HepG2 (cell line): Measurements from ENCODE around the gene GADD45GIP1. TPM values are rescaled to one million over a fixed set of nuclear protein-coding genes. Genes with fewer than 3 reads are reported as not detected.

Experiments used
- ATAC-seq: fragments of 200-7000 bp; cut with Tn5 transposase; 3 replicates; pipeline ENCODE4 v1.9.1; 2020; ENCODE audit warnings: mild to moderate bottlenecking, moderate library complexity
- BruUV-seq: library from RNA; stranded (reverse); fragments of 400-500 nt; replicated peaks from 2 replicates; lab custom pipeline; 2021; lab: Mats Ljungman, UMichigan
- CTCF ChIA-PET: fragments of 300-600 bp; formaldehyde crosslinking; extraction: SDS; loops from one replicate; lab custom pipeline; 2021; ENCODE audit warnings: low total read pairs, inconsistent platforms, low intra/inter-chr PET ratio; lab: Yijun Ruan, JAX
- POLR2A ChIA-PET: fragments of 350-600 bp; sonication (Branson Sonifier 250); formaldehyde crosslinking; loops from one replicate; lab custom pipeline; 2020; ENCODE audit warnings: antibody characterized with exemption, inconsistent platforms; lab: Yijun Ruan, JAX
- DNase-seq: peaks from one replicate; pipeline ENCODE4 v3.0.0-alpha.2; 2015; ENCODE audit warnings: low spot score
- FAIRE-seq: peaks from 3 replicates; lab custom pipeline; 2011; peaks lifted over from hg19 to GRCh38; lab: Jason Lieb, UNC
- H2AFZ ChIP-seq: one replicate; pipeline ENCODE4 v1.6.1; 2011; ENCODE audit warnings: low read length, inconsistent platforms
- H3K27ac ChIP-seq: fragments of 300-600 bp; 3 replicates; pipeline ENCODE4 v1.8.0; 2011; ENCODE audit warnings: mixed run types, mild to moderate bottlenecking, mixed read lengths, low read length, inconsistent platforms; ENCODE audit not compliant: insufficient read depth; ENCODE audit errors: extremely low read length
- H3K27me3 ChIP-seq, 2 experiments: fragments of 200-600 bp in 1 of 2; 2 replicates in 1 of 2; 3 replicates in 1 of 2; pipeline versions ENCODE4 v1.6.0 to v1.8.0; 2011; ENCODE audit warnings: low read length in 2 of 2, mild to moderate bottlenecking in 2 of 2, moderate library complexity in 2 of 2, inconsistent platforms in 1 of 2; ENCODE audit not compliant: insufficient read depth in 2 of 2, control insufficient read depth in 1 of 2
- H3K36me3 ChIP-seq, 2 experiments: fragments of 200-600 bp in 1 of 2; replicated peaks in 1 of 2; 2 replicates in 1 of 2; 3 replicates in 1 of 2; pipeline versions ENCODE4 v1.5.1 to v1.8.0; 2011; ENCODE audit warnings: low read length in 2 of 2, inconsistent platforms in 1 of 2; ENCODE audit not compliant: insufficient read depth in 2 of 2, control insufficient read depth in 1 of 2
- H3K4me1 ChIP-seq: 2 replicates; pipeline ENCODE4 v1.5.1; 2012; ENCODE audit warnings: low read length, inconsistent platforms; ENCODE audit not compliant: insufficient read depth
- H3K4me2 ChIP-seq: 2 replicates; pipeline ENCODE4 v1.6.0; 2011; ENCODE audit warnings: low read depth, low read length, inconsistent platforms
- H3K4me3 ChIP-seq, 3 experiments: fragments of 200-600 bp in 1 of 3; sonication (generic), shearing (Covaris generic) in 1 of 3; replicated peaks in 1 of 3; 2 replicates each; pipeline ENCODE4 v1.5.1; 2011 to 2016; ENCODE audit warnings: low read length in 3 of 3, inconsistent platforms in 2 of 3, low read depth in 2 of 3, mild to moderate bottlenecking in 2 of 3, control low read depth in 1 of 3, mixed read lengths in 1 of 3; ENCODE audit not compliant: insufficient read depth in 1 of 3
- H3K79me2 ChIP-seq: one replicate; pipeline ENCODE4 v1.6.1; 2011; ENCODE audit warnings: low read length, inconsistent platforms; ENCODE audit not compliant: insufficient read depth
- H3K9ac ChIP-seq: 2 replicates; pipeline ENCODE4 v1.6.0; 2011; ENCODE audit warnings: mild to moderate bottlenecking, low read depth, low read length, inconsistent platforms; ENCODE audit not compliant: insufficient read depth
- H3K9me3 ChIP-seq: 2 replicates; pipeline ENCODE4 v1.5.1; 2012; ENCODE audit warnings: mild to moderate bottlenecking, low read length
- H4K20me1 ChIP-seq: 2 replicates; pipeline ENCODE4 v1.6.0; 2011; ENCODE audit warnings: inconsistent platforms, mild to moderate bottlenecking, low read length, moderate library complexity; ENCODE audit not compliant: insufficient read depth
- AGO2 ChIP-seq: fragments of 200-400 bp; formaldehyde crosslinking; optimal IDR thresholded peaks from 2 replicates; pipeline ENCODE3; 2017; ENCODE audit warnings: mild to moderate bottlenecking, low read depth, low read length, moderate library complexity
- BRD4 ChIP-seq: sonication (generic); formaldehyde crosslinking; IDR thresholded peaks from 2 replicates; pipeline ENCODE4 v1.4.0; 2020; ENCODE audit warnings: missing genetic modification reagents
- NR2F6 ChIP-seq, 2 experiments: IDR thresholded peaks; 2 replicates each; pipeline ENCODE4 v1.6.1; 2016; ENCODE audit warnings: antibody characterized with exemption in 1 of 2, mild to moderate bottlenecking in 1 of 2
- SNAPC4 ChIP-seq: sonication (generic); formaldehyde crosslinking; IDR thresholded peaks from 2 replicates; pipeline ENCODE4 v1.4.0; 2020; ENCODE audit warnings: mild to moderate bottlenecking, missing genetic modification reagents
- ZNF501 ChIP-seq: sonication (generic); formaldehyde crosslinking; IDR thresholded peaks from 2 replicates; pipeline ENCODE4 v1.5.1; 2020; ENCODE audit warnings: mild to moderate bottlenecking, moderate library complexity, missing genetic modification reagents
- ZNF564 ChIP-seq: sonication (generic); formaldehyde crosslinking; IDR thresholded peaks from 2 replicates; pipeline ENCODE4 v1.8.1; 2023; ENCODE audit warnings: mild to moderate bottlenecking, missing genetic modification reagents
- WGBS: methylation state at CpG from one replicate; pipeline ENCODE4 v1.1.6; 2017; ENCODE audit warnings: low lambda C conversion rate; 5-methylcytosine and 5-hydroxymethylcytosine counted together
- in situ Hi-C: cut with HindIII; loops from 2 replicates; pipeline ENCODE4 v1.10.0; 2017; ENCODE audit warnings: low pct_unique_long_range_greater_than_20kb; ENCODE audit not compliant: extremely low pct_ligation_motif_present
- intact Hi-C: fragments of 100-400 bp; cut with micrococcal nuclease; formaldehyde crosslinking; loops from one replicate; pipeline ENCODE4 v1.10.0; 2022; ENCODE audit not compliant: unreplicated experiment
- polyA plus RNA-seq, 8 experiments: library from polyadenylated mRNA; depleted of rRNA in 3 of 8; stranded (reverse) in 7 of 8; unstranded in 1 of 8; fragments of >200 nt; fragmentation: Illumina TruSeq in 4 of 8; extraction: Trizol in 4 of 8; gene quantifications; 2 replicates each; pipeline versions ENCODE4 v1.2.1 to v1.2.3, GENCODE V29; 2011 to 2016; ENCODE audit warnings: low read depth in 4 of 8, missing spikeins in 1 of 8, mixed read lengths in 1 of 8; ENCODE audit not compliant: insufficient read depth in 1 of 8
- total RNA-seq, 5 experiments: library from RNA; depleted of rRNA; stranded (reverse); fragments of >200 nt; fragmentation: Illumina TruSeq; extraction: Trizol; gene quantifications; 2 replicates each; pipeline ENCODE4 v1.2.3, GENCODE V29; 2016; ENCODE audit warnings: low read depth in 1 of 5

Gene GADD45GIP1
- total and polyA plus RNA-seq, 2 of the 13 experiments (the other 11 are each of a cell fraction or from before 2014, with no cell fraction given): 24.6 to 30.7 TPM

- peaks cover 6% of the 10 kb centered on the region; the same call in 1 of the 2 replicates for H4K20me1 ChIP-seq
- POLR2A ChIA-PET: interaction anchor here (1.4 to 2.1 kb wide), 3 partner anchors 12 to 63 kb away, joined by 8 to 13 read pairs (median 9); no protein-coding TSS in a partner anchor
- CTCF ChIA-PET: no interaction called here
- ATAC-seq (no peak; the same call in 2 of the 3 replicates), FAIRE-seq (no peak), DNase-seq (no peak)
- no peak overlapping the region for H2AFZ ChIP-seq
- peaks cover 22% of the 10 kb centered on the region for H3K4me1 ChIP-seq
- WGBS: 92% methylated on average over 15 of the region's 25 CpGs
- H3K79me2 ChIP-seq: peaks cover 37% of the 10 kb centered on the region
- no peak overlapping the region for H3K27ac ChIP-seq
- in situ Hi-C loops: no loop called here
- peak overlapping the region; percentile 78; the same call in 1 of the 2 replicates for H3K9ac ChIP-seq
- H3K9me3 ChIP-seq: no peaks in the 10 kb centered on the region
- peak overlapping the region; percentile 79 to 96 (median 85); a peak in 4 of 6 replicates for H3K4me3 ChIP-seq
- intact Hi-C loops: no loop called here
- no TSS peak for BruUV-seq
- peaks cover 5 to 10% of the 10 kb centered on the region in 2 experiments; a peak in 4 of 5 replicates for H3K36me3 ChIP-seq
- peak overlapping the region; percentile 83 for H3K4me2 ChIP-seq
- TF ChIP-seq ZNF564 (CRISPR knock-in tag) (0 out of 2 replicates have a peak, but pooled peaks have one; percentile 2), SNAPC4 (CRISPR knock-in tag) (0 out of 2 replicates have a peak, but pooled peaks have one; percentile 24), AGO2 (peak; percentile 43), BRD4 (CRISPR knock-in tag) (no peak), ZNF501 (CRISPR knock-in tag) (0 out of 2 replicates have a peak, but pooled peaks have one; percentile 23), NR2F6 (IDR thresholded peaks at IDR 0.05) (no peak), NR2F6 (CRISPR knock-in tag; IDR thresholded peaks at IDR 0.05) (no peak)
- H3K27me3 ChIP-seq: no peaks in the 10 kb centered on the region
Observed at GRCh38 chr19:12997179-12997966, 40.4 kb upstream of the GADD45GIP1 start.
